NCI-H146 treated with DMSO at 0.1 percent for 48 hours (cell line): ENCODE data around the gene TLCD1.
A peak's percentile ranks its signal among the peaks of the same experiment; 100 is the strongest.
"Not testable (repeated sequence)": the region's sequence is repeated elsewhere in the genome, so short reads cannot be mapped to it uniquely, and the experiment has no call there.

Source experiments
- DNase-seq: peaks from one replicate; lab custom pipeline; 2025; ENCODE audit not compliant: unreplicated experiment; lab: John Stamatoyannopoulos, UW

TLCD1 gene

GRCh38 chr17:28729950-28730330, 3.9 kb upstream of the TLCD1 start:
- DNase-seq = no peak

- DNase-seq = peak; percentile 81
These were observed 2.5 kb upstream of the TLCD1 start, which contains the start of gene NEK8 for GRCh38 chr17:28728364-28729200. NEK8 (plus strand) TSS chr17:28728788; CDS start chr17:28728814, 26 bp downstream.

- peak; percentile 89 for DNase-seq
These were observed 826 bp upstream of the TLCD1 start for GRCh38 chr17:28726627-28727491.

GRCh38 chr17:28725660-28726225, 290 bp downstream of the TLCD1 start:
- peak; percentile 57 for DNase-seq

- peak; percentile 36 for DNase-seq
These were observed 820 bp downstream of the TLCD1 start for GRCh38 chr17:28725166-28725659.

GRCh38 chr17:28724500-28725165, 1.4 kb downstream of the TLCD1 start:
- DNase-seq = no peak

GRCh38 chr17:28723836-28724499, 2.1 kb downstream of the TLCD1 start:
- DNase-seq = not testable (repeated sequence)

GRCh38 chr17:28723159-28723835, 2.7 kb downstream of the TLCD1 start:
- no peak for DNase-seq

- DNase-seq = no peak
These were observed 3.4 kb downstream of the TLCD1 start for GRCh38 chr17:28722417-28723158.

- not testable (repeated sequence) for DNase-seq
These were observed 5.1 kb downstream of the TLCD1 start for GRCh38 chr17:28720997-28721329.

GRCh38 chr17:28720247-28720996, 5.6 kb downstream of the TLCD1 start:
- DNase-seq = no peak

- DNase-seq = no peak
These were observed 7.0 kb downstream of the TLCD1 start for GRCh38 chr17:28719021-28719433.

- DNase-seq = no peak
These were observed 7.6 kb downstream of the TLCD1 start for GRCh38 chr17:28718333-28719020.

GRCh38 chr17:28717578-28718332, 8.3 kb downstream of the TLCD1 start, which contains the start of gene RAB34:
RAB34 (minus strand) TSS chr17:28717868; CDS start chr17:28717266, 602 bp downstream.
- peak; percentile 42 for DNase-seq

- no peak for DNase-seq
These were observed 9.1 kb downstream of the TLCD1 start for GRCh38 chr17:28716740-28717577.

- DNase-seq = no peak
These were observed 10.8 kb downstream of the TLCD1 start for GRCh38 chr17:28715217-28715616.
